ENCODE results near the gene SEM1.

GRCh38 chr7:96697822-96698221, 11.8 kb downstream of the SEM1 start:
- TF ChIP-seq CTCF (conservative IDR thresholded peaks at IDR 0.05; ENCODE audit: low read depth, low read length) = no peak
- no peak for TF ChIP-seq EZH2 (IDR thresholded peaks at IDR 0.05; ENCODE audit: low read length, unreplicated experiment)
- no peak for TF ChIP-seq EZH2phosphoT487 (IDR thresholded peaks at IDR 0.05; ENCODE audit: borderline replicate concordance, low read length)

All from PC-3 (cell line).